Sigmoid colon (tissue), 7 donors: ENCODE measurements around the gene ENPP1. TPM values are rescaled to one million over a fixed set of nuclear protein-coding genes. Genes with fewer than 3 reads are reported as not detected.

Source experiments
- DNase-seq: peaks from one replicate; pipeline ENCODE4 v3.0.0-alpha.2; 2019
- H3K27ac ChIP-seq, 4 donors: fragments of 200-600 bp; sonication (generic); one replicate each; pipeline ENCODE4 v1.5.1; 2016 to 2019; ENCODE audit warnings: mild to moderate bottlenecking in 1 of 4
- H3K27me3 ChIP-seq, 3 donors: fragments of 200-600 bp; sonication (generic); one replicate each; pipeline ENCODE4 v1.5.1; 2019; ENCODE audit warnings: mild to moderate bottlenecking in 1 of 3
- H3K36me3 ChIP-seq, 4 donors: fragments of 200-600 bp; sonication (generic); one replicate each; pipeline ENCODE4 v1.5.1; 2016 to 2019
- H3K4me1 ChIP-seq, 4 donors: fragments of 200-600 bp; sonication (generic); one replicate each; pipeline ENCODE4 v1.5.1; 2017 to 2019
- H3K4me3 ChIP-seq, 4 donors: fragments of 200-600 bp; sonication (generic); one replicate each; pipeline ENCODE4 v1.5.1; 2017 to 2019; ENCODE audit warnings: mild to moderate bottlenecking in 2 of 4, moderate library complexity in 1 of 4
- H3K9me3 ChIP-seq, 4 donors: fragments of 200-600 bp in 3 of 4; sonication (generic) in 3 of 4; one replicate each; pipeline versions ENCODE4 v1.5.1 to v1.6.1; 2013 to 2019
- EP300 ChIP-seq, 4 donors: sonication (generic); formaldehyde crosslinking; IDR thresholded peaks; one replicate each; pipeline ENCODE4 v1.6.1; 2017; ENCODE audit warnings: antibody characterized with exemption in 4 of 4
- POLR2A ChIP-seq, 2 donors: fragments of 450-650 bp; IDR thresholded peaks; one replicate each; pipeline ENCODE4 v1.6.1; 2016; ENCODE audit warnings: antibody characterized with exemption in 2 of 2, mild to moderate bottlenecking in 2 of 2, moderate library complexity in 2 of 2
- POLR2AphosphoS5 ChIP-seq, 4 donors: sonication (generic); formaldehyde crosslinking; IDR thresholded peaks; one replicate each; pipeline ENCODE4 v1.6.1; 2017; ENCODE audit warnings: antibody characterized with exemption in 4 of 4
- WGBS, 2 donors: extraction: QIAGEN DNeasy Blood & Tissue Kit; methylation state at CpG; one replicate each; pipeline ENCODE4 v1.1.7; 2013; 5-methylcytosine and 5-hydroxymethylcytosine counted together
- intact Hi-C: fragments of 100-400 bp; cut with DNase I; formaldehyde crosslinking; loops from one replicate; pipeline ENCODE4 v1.15.1; 2023
- polyA plus RNA-seq, 3 donors: library from polyadenylated mRNA; stranded (reverse); fragments of 200-250 nt; gene quantifications; one replicate each; pipeline ENCODE4 v1.2.3, GENCODE V29; 2013
- total RNA-seq, 4 donors: library from RNA; depleted of rRNA; stranded (reverse); fragments of >200 nt; gene quantifications; one replicate each; pipeline ENCODE4 v1.1.0, GENCODE V29; 2016
- TF ChIP-seq, protein P1 (sequence below), 4 experiments: fragments of 450-650 bp in 3 of 4; fragments of 200-600 bp in 1 of 4; IDR thresholded peaks; one replicate each; pipeline ENCODE4 v1.5.1; 2016 to 2019; ENCODE audit warnings: antibody characterized with exemption in 4 of 4, mild to moderate bottlenecking in 3 of 4, moderate library complexity in 2 of 4
- donor health status: healthy with polysubstance abuse.
- donor health status: Bipolar disorder and iron deficiency.
- donor health status: healthy.

The ENPP1 gene
- total and polyA plus RNA-seq, 7 donors: 1.2 to 7.2 (median 3.6) TPM

DNA sequence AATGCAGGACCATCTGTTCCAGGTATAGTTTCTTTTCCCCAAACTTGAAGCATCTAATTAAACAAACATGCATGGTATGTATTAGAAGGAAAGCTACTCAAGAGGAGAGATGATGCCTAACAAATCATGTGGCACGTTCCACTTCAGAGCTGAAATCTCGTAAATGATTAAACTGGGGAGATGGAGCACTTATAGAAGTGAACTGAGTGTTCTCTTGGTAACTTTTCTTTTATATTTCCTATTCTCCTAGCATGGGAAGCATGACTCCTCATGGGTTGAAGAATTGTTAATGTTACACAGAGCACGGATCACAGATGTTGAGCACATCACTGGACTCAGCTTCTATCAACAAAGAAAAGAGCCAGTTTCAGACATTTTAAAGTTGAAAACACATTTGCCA, 82.3 kb downstream of the ENPP1 start:
- Histone ChIP-seq H3K4me1 (no peaks in the 10 kb centered on the region), H3K4me3 (no peak overlapping the region), H3K9me3 (no peaks in the 10 kb centered on the region), H3K27ac (no peak overlapping the region), H3K36me3 (no peaks in the 10 kb centered on the region), H3K27me3 (no peaks in the 10 kb centered on the region)
- 77 to 82% methylated on average over 3 of the region's 3 CpGs for WGBS, 2 donors
- TF ChIP-seq, protein P1, sequence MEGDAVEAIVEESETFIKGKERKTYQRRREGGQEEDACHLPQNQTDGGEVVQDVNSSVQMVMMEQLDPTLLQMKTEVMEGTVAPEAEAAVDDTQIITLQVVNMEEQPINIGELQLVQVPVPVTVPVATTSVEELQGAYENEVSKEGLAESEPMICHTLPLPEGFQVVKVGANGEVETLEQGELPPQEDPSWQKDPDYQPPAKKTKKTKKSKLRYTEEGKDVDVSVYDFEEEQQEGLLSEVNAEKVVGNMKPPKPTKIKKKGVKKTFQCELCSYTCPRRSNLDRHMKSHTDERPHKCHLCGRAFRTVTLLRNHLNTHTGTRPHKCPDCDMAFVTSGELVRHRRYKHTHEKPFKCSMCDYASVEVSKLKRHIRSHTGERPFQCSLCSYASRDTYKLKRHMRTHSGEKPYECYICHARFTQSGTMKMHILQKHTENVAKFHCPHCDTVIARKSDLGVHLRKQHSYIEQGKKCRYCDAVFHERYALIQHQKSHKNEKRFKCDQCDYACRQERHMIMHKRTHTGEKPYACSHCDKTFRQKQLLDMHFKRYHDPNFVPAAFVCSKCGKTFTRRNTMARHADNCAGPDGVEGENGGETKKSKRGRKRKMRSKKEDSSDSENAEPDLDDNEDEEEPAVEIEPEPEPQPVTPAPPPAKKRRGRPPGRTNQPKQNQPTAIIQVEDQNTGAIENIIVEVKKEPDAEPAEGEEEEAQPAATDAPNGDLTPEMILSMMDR (IDR thresholded peaks at IDR 0.05): no peak
- TF ChIP-seq POLR2AphosphoS5 (IDR thresholded peaks at IDR 0.05): no peak
- no peak for TF ChIP-seq POLR2A (IDR thresholded peaks at IDR 0.05)
- TF ChIP-seq EP300 (IDR thresholded peaks at IDR 0.05): no peak
- intact Hi-C loops: no loop called here
- DNase-seq: no peak

DNA sequence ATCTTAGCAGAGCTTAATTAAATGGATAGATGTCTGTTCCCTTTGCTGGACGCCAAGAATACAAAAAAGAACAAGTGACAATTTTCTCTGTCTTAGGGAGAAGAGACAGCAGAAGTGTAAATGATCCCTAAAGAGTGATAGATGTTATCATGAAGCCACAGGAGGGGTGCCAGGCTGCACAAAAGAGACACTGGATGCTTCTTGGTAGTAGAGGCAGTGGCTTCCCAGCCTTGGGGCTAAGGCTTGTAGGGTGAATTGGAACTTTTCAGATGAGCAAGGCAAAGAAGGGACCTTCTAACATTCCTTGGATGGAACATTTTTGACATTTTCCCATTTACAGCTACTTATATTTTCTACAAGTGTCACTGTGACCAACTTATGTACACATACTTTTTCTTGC, 85.4 kb downstream of the ENPP1 start:
- no peaks in the 10 kb centered on the region for H3K27me3 ChIP-seq
- intact Hi-C loops: no loop called here
- TF ChIP-seq POLR2AphosphoS5 (IDR thresholded peaks at IDR 0.05) (no peak), POLR2A (IDR thresholded peaks at IDR 0.05) (no peak), EP300 (IDR thresholded peaks at IDR 0.05) (no peak)
- TF ChIP-seq, protein P1 (IDR thresholded peaks at IDR 0.05): no peak
- H3K9me3 ChIP-seq: peaks cover 0 to 5% (median under 1%) of the 10 kb centered on the region in 4 donors
- no peaks in the 10 kb centered on the region for H3K4me1 ChIP-seq
- no peak overlapping the region for H3K4me3 ChIP-seq
- 77 to 92% methylated on average over 1 of the region's 1 CpG for WGBS, 2 donors
- DNase-seq: no peak
- H3K27ac ChIP-seq: no peak overlapping the region
- no peaks in the 10 kb centered on the region for H3K36me3 ChIP-seq

DNA sequence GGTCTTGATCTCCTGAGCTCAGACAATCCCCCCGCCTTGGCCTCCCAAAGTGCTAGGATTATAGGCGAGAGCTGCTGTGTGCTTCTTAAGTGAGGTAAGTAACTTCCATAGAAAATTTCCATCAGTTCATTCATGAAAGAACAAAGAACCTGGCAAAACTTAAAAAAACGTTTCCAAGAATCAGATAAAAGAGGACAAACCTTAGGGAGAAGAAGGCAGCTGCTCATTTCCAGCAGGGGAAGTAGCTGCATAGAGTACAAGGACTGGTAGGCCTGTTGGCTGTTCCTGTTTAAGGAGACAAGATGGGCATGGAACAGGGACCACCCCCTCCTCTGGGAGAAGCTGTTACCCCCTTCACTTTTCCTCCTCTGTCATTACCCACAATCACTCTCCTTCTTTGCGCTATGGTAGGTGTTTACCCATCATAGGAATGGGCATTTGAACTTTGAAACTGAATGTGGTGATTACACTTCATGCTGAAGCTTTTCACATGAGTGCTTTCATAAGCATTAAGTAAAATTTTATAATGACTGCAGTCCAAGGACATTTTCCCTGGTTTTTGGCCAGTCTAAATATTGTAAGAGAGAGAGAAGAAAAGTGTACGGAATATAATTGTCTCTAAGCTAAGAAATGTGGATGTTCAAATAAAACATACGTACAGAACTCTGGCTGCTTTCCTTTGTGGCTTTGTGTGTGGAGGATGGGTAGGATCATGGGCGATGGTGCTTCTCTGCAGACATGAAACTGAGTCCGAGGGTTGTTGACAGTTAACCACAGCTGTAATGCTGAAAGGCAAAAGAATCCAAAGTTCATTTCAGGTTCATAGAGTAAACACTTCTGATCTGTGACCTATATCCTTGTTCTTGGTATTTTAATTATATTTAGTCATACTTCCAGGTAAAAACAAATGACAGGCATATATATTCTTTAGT, 86.9 kb downstream of the ENPP1 start:
- TF ChIP-seq EP300 (IDR thresholded peaks at IDR 0.05) (no peak), POLR2AphosphoS5 (IDR thresholded peaks at IDR 0.05) (no peak), POLR2A (IDR thresholded peaks at IDR 0.05) (no peak)
- TF ChIP-seq, protein P1 (IDR thresholded peaks at IDR 0.05): no peak
- no peak overlapping the region for H3K4me3 ChIP-seq
- H3K4me1 ChIP-seq: no peaks in the 10 kb centered on the region
- H3K27me3 ChIP-seq: no peaks in the 10 kb centered on the region
- H3K27ac ChIP-seq: no peak overlapping the region
- intact Hi-C loops: no loop called here
- no peak for DNase-seq
- no peaks in the 10 kb centered on the region for H3K36me3 ChIP-seq
- peaks cover 0 to 5% (median 1%) of the 10 kb centered on the region in 4 donors for H3K9me3 ChIP-seq
- WGBS, 2 donors: 32 to 54% methylated on average over 8 of the region's 8 CpGs

DNA sequence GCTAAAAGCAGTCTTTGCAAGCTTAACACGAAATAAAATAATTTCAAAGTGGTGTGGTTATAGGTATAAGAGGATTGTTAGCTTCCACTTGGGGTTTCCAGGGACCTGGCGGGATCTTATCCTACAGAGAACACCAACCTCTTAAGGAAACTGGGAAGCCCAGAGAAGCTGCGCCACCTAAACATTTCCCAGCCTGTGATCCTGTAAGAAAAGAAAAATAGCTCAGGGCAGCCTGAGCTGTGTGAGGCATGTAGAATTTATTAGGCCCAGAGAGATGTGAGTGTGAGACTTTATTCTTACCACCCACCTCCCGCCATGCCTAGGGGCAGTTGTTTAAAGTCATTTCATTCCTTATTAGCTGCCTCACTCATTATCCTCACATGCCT, 89.2 kb downstream of the ENPP1 start:
- WGBS, 2 donors: 92 to 95% methylated on average over 4 of the region's 4 CpGs
- Histone ChIP-seq H3K27ac (no peak overlapping the region), H3K4me1 (no peaks in the 10 kb centered on the region), H3K27me3 (no peaks in the 10 kb centered on the region), H3K9me3 (peaks cover 0 to 5% (median 1%) of the 10 kb centered on the region in 4 donors), H3K4me3 (no peak overlapping the region), H3K36me3 (no peaks in the 10 kb centered on the region)
- DNase-seq: no peak
- intact Hi-C loops: no loop called here
- TF ChIP-seq POLR2A (IDR thresholded peaks at IDR 0.05): no peak
- TF ChIP-seq, protein P1 (IDR thresholded peaks at IDR 0.05): no peak
- no peak for TF ChIP-seq EP300 (IDR thresholded peaks at IDR 0.05)
- TF ChIP-seq POLR2AphosphoS5 (IDR thresholded peaks at IDR 0.05): no peak
